Esophagus muscularis mucosa (tissue), 3 donors: ENCODE measurements around the gene RNF8.

ENCODE experiments used
- CTCF ChIP-seq, 3 experiments: fragments of 200-600 bp in 2 of 3; fragments of 450-650 bp in 1 of 3; sonication (generic) in 2 of 3; IDR thresholded peaks; one replicate each; pipeline ENCODE4 v1.5.1; 2017 to 2019; ENCODE audit warnings: antibody characterized with exemption in 3 of 3, mild to moderate bottlenecking in 2 of 3, moderate library complexity in 1 of 3
- EP300 ChIP-seq: sonication (generic); formaldehyde crosslinking; IDR thresholded peaks from one replicate; pipeline ENCODE4 v1.6.1; 2017; ENCODE audit warnings: antibody characterized with exemption

DNA sequence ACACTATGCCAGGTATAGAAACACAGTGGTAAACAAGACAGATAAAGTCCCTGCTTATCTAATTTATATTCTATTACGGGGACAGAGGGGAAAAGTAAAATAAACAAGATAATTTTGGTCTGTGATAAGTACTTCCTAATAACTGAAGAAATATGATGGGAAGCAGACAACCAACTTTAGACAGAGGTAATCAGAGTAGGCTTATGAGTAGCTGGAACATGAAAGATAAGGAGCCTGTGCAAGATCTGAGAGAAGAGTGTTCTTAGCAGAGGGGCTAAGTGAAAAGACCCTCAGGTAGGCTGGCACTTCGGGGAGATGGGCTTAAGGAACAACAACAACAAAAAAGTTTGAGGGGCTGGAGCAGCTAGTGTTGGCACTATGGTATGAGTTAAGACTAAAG, 4.1 kb downstream of the RNF8 start:
- TF ChIP-seq CTCF (IDR thresholded peaks at IDR 0.05) (no peak), EP300 (no peak)
